GM23338 (cell line): ENCODE data around the gene SRSF1. TPM values are rescaled to one million over a fixed set of nuclear protein-coding genes. Genes with fewer than 3 reads are reported as not detected.

Source experiments
- CREB1 ChIP-seq: fragments of 250-450 bp; sonication (Bioruptor Pico); IDR thresholded peaks from 2 replicates; pipeline ENCODE4 v1.5.0; 2020; ENCODE audit warnings: low read depth, mild to moderate bottlenecking, moderate library complexity
- POLR2AphosphoS5 ChIP-seq: IDR thresholded peaks from 2 replicates; pipeline ENCODE4 v1.6.1; 2016; ENCODE audit warnings: antibody characterized with exemption, low read depth
- ZNF331 ChIP-seq: fragments of 250-450 bp; sonication (Bioruptor Pico); IDR thresholded peaks from 2 replicates; pipeline ENCODE4 v1.5.0; 2020; ENCODE audit warnings: low read depth, mild to moderate bottlenecking, moderate library complexity
- polyA plus RNA-seq: library from polyadenylated mRNA; unstranded; fragments of >200 nt; fragmentation: Nextera tagmentation; extraction: Ambion mirVana; gene quantifications from 2 replicates; pipeline ENCODE4 v1.2.1, GENCODE V29; 2016
- total RNA-seq: library from RNA; depleted of rRNA; stranded (reverse); fragments of >200 nt; shearing (Covaris generic); gene quantifications from 2 replicates; pipeline ENCODE4 v1.2.3, GENCODE V29; 2014
- TF ChIP-seq, protein P1 (sequence below): fragments of 250-450 bp; sonication (Bioruptor Pico); IDR thresholded peaks from 2 replicates; pipeline ENCODE4 v1.5.0; 2020; ENCODE audit warnings: mild to moderate bottlenecking, moderate library complexity
- TF ChIP-seq, protein P2 (sequence below): IDR thresholded peaks from one replicate; pipeline ENCODE4 v1.6.1; 2018; ENCODE audit warnings: antibody characterized with exemption; ENCODE audit not compliant: unreplicated experiment
- TF ChIP-seq, protein P3 (sequence below), 2 experiments: fragments of 200-600 bp in 1 of 2; sonication (generic) in 1 of 2; conservative IDR thresholded peaks; 2 replicates each; pipeline versions ENCODE4 v1.5.1 to v1.6.1; 2016 to 2017; ENCODE audit warnings: antibody characterized with exemption in 2 of 2, low read depth in 2 of 2, mild to moderate bottlenecking in 2 of 2, moderate library complexity in 1 of 2

SRSF1 gene
- total and polyA plus RNA-seq, 2 experiments from 2014 or later: 413 to 584 TPM

DNA sequence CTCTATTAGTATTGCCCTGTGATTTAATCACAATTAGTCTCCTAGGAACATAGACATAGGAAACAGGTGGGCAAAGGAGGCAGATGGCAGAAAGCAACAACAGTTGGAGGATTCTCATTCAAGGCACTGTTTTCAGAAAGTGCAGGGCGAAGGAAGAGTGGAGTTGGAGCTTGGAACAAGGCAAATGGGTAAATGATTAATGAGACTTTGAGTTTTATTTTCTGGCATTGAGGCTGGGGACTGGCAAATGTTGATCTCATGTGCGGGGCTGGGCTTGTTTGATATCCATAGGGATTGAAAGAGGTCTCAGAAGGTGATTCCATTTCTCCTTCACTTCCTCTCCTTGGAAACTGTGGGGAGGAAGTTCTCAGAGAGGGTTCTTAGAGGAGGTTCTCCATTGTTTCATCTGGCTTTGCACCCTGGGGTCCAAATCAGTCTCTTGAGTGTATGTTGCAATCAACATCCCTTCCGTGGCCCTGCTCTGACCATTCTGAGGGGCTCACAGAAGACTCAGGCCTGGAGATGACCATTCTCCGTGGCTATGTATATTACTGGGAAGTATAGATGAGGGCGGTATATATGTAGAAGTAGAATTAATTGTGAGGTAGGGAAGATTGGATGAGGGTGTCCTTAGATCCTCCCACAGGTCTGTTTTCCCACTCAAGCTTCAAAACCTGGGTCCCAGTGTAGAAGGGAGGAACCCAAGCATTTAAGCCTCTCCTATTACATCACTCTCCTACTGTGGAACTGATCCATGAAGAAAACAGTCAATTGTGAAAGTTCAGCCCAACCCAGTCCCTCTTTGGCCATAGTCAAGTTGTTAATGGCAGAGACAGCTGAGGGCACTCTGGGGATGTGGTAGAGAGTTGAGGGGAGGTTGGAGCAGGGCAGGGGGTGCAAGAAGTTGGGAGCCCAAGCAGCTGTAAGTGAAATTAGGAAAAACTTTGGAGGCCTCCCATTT, 36.5 kb upstream of the SRSF1 start (continued):
- TF ChIP-seq, protein P1, sequence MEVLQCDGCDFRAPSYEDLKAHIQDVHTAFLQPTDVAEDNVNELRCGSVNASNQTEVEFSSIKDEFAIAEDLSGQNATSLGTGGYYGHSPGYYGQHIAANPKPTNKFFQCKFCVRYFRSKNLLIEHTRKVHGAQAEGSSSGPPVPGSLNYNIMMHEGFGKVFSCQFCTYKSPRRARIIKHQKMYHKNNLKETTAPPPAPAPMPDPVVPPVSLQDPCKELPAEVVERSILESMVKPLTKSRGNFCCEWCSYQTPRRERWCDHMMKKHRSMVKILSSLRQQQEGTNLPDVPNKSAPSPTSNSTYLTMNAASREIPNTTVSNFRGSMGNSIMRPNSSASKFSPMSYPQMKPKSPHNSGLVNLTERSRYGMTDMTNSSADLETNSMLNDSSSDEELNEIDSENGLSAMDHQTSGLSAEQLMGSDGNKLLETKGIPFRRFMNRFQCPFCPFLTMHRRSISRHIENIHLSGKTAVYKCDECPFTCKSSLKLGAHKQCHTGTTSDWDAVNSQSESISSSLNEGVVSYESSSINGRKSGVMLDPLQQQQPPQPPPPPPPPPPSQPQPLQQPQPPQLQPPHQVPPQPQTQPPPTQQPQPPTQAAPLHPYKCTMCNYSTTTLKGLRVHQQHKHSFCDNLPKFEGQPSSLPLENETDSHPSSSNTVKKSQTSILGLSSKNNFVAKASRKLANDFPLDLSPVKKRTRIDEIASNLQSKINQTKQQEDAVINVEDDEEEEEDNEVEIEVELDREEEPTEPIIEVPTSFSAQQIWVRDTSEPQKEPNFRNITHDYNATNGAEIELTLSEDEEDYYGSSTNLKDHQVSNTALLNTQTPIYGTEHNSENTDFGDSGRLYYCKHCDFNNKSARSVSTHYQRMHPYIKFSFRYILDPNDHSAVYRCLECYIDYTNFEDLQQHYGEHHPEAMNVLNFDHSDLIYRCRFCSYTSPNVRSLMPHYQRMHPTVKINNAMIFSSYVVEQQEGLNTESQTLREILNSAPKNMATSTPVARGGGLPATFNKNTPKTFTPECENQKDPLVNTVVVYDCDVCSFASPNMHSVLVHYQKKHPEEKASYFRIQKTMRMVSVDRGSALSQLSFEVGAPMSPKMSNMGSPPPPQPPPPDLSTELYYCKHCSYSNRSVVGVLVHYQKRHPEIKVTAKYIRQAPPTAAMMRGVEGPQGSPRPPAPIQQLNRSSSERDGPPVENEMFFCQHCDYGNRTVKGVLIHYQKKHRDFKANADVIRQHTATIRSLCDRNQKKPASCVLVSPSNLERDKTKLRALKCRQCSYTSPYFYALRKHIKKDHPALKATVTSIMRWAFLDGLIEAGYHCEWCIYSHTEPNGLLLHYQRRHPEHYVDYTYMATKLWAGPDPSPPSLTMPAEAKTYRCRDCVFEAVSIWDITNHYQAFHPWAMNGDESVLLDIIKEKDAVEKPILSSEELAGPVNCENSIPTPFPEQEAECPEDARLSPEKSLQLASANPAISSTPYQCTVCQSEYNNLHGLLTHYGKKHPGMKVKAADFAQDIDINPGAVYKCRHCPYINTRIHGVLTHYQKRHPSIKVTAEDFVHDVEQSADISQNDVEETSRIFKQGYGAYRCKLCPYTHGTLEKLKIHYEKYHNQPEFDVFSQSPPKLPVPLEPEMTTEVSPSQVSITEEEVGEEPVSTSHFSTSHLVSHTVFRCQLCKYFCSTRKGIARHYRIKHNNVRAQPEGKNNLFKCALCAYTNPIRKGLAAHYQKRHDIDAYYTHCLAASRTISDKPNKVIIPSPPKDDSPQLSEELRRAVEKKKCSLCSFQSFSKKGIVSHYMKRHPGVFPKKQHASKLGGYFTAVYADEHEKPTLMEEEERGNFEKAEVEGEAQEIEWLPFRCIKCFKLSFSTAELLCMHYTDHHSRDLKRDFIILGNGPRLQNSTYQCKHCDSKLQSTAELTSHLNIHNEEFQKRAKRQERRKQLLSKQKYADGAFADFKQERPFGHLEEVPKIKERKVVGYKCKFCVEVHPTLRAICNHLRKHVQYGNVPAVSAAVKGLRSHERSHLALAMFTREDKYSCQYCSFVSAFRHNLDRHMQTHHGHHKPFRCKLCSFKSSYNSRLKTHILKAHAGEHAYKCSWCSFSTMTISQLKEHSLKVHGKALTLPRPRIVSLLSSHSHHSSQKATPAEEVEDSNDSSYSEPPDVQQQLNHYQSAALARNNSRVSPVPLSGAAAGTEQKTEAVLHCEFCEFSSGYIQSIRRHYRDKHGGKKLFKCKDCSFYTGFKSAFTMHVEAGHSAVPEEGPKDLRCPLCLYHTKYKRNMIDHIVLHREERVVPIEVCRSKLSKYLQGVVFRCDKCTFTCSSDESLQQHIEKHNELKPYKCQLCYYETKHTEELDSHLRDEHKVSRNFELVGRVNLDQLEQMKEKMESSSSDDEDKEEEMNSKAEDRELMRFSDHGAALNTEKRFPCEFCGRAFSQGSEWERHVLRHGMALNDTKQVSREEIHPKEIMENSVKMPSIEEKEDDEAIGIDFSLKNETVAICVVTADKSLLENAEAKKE (CRISPR knock-in tag): no peak
- TF ChIP-seq POLR2AphosphoS5 (no peak), ZNF331 (CRISPR knock-in tag) (no peak), CREB1 (CRISPR knock-in tag) (no peak)
- TF ChIP-seq, protein P2, sequence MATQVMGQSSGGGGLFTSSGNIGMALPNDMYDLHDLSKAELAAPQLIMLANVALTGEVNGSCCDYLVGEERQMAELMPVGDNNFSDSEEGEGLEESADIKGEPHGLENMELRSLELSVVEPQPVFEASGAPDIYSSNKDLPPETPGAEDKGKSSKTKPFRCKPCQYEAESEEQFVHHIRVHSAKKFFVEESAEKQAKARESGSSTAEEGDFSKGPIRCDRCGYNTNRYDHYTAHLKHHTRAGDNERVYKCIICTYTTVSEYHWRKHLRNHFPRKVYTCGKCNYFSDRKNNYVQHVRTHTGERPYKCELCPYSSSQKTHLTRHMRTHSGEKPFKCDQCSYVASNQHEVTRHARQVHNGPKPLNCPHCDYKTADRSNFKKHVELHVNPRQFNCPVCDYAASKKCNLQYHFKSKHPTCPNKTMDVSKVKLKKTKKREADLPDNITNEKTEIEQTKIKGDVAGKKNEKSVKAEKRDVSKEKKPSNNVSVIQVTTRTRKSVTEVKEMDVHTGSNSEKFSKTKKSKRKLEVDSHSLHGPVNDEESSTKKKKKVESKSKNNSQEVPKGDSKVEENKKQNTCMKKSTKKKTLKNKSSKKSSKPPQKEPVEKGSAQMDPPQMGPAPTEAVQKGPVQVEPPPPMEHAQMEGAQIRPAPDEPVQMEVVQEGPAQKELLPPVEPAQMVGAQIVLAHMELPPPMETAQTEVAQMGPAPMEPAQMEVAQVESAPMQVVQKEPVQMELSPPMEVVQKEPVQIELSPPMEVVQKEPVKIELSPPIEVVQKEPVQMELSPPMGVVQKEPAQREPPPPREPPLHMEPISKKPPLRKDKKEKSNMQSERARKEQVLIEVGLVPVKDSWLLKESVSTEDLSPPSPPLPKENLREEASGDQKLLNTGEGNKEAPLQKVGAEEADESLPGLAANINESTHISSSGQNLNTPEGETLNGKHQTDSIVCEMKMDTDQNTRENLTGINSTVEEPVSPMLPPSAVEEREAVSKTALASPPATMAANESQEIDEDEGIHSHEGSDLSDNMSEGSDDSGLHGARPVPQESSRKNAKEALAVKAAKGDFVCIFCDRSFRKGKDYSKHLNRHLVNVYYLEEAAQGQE: no peak
- TF ChIP-seq, protein P3, sequence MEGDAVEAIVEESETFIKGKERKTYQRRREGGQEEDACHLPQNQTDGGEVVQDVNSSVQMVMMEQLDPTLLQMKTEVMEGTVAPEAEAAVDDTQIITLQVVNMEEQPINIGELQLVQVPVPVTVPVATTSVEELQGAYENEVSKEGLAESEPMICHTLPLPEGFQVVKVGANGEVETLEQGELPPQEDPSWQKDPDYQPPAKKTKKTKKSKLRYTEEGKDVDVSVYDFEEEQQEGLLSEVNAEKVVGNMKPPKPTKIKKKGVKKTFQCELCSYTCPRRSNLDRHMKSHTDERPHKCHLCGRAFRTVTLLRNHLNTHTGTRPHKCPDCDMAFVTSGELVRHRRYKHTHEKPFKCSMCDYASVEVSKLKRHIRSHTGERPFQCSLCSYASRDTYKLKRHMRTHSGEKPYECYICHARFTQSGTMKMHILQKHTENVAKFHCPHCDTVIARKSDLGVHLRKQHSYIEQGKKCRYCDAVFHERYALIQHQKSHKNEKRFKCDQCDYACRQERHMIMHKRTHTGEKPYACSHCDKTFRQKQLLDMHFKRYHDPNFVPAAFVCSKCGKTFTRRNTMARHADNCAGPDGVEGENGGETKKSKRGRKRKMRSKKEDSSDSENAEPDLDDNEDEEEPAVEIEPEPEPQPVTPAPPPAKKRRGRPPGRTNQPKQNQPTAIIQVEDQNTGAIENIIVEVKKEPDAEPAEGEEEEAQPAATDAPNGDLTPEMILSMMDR (conservative IDR thresholded peaks at IDR 0.05; ENCODE audit: low read depth in 2 of 2): no peak
